ENCODE results near the gene RPS6KA2. TPM values are rescaled to one million over a fixed set of nuclear protein-coding genes. Genes with fewer than 3 reads are reported as not detected.

RPS6KA2 gene
- total RNA-seq, 3 donors from 2014 or later, result 23.7 to 124 (median 56.4) TPM

GRCh38 chr6:166469426-166469961 lies 157.6 kb downstream of the RPS6KA2 start:
- H3K4me1 ChIP-seq, result no peaks in the 10 kb centered on the region
- intact Hi-C loops (cut with DNase I; ENCODE audit: low total_unique reads), result no loop called here
- no peak overlapping the region for H3K27ac ChIP-seq
- H3K36me3 ChIP-seq, result no peaks in the 10 kb centered on the region
- no peaks in the 10 kb centered on the region for H3K27me3 ChIP-seq
- H3K9me3 ChIP-seq, result no peaks in the 10 kb centered on the region
- no peak overlapping the region for H3K4me3 ChIP-seq
- TF ChIP-seq, protein P1, sequence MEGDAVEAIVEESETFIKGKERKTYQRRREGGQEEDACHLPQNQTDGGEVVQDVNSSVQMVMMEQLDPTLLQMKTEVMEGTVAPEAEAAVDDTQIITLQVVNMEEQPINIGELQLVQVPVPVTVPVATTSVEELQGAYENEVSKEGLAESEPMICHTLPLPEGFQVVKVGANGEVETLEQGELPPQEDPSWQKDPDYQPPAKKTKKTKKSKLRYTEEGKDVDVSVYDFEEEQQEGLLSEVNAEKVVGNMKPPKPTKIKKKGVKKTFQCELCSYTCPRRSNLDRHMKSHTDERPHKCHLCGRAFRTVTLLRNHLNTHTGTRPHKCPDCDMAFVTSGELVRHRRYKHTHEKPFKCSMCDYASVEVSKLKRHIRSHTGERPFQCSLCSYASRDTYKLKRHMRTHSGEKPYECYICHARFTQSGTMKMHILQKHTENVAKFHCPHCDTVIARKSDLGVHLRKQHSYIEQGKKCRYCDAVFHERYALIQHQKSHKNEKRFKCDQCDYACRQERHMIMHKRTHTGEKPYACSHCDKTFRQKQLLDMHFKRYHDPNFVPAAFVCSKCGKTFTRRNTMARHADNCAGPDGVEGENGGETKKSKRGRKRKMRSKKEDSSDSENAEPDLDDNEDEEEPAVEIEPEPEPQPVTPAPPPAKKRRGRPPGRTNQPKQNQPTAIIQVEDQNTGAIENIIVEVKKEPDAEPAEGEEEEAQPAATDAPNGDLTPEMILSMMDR (IDR thresholded peaks at IDR 0.05), result no peak
- TF ChIP-seq POLR2A (IDR thresholded peaks at IDR 0.05) (no peak), POLR2AphosphoS5 (IDR thresholded peaks at IDR 0.05) (no peak)
- DNase-seq (ENCODE audit: low spot score in 2 of 2), result no peak

DNA sequence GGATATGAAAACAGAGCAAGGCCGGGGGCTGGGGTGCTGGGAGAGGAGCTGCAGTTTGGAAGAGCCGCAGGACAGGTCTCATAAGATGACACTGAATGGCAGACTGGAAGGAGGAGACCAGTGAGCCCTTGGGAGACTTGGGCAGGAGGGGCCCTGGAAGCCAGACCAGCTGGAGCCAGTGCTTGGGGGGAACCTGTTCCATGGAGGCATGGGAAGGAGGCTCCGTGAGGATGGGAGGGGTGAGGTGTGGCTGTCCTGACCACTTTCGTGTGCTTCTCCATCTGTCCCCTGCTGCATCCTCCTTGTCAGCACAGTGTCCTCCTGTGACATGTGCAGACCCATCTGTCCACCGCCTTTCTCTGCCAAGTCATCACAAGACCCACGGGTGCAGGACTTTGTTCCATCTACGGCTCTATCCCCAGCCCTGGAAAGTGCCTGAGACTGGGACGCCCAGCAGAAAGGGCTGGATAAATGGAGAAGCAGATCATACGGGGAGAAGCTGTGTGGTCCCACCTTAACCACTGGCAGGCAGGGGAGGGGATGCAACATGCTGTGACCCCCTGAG lies 159.5 kb downstream of the RPS6KA2 start:
- no peak for TF ChIP-seq POLR2AphosphoS5 (IDR thresholded peaks at IDR 0.05)
- TF ChIP-seq, protein P1 (IDR thresholded peaks at IDR 0.05), result no peak
- TF ChIP-seq POLR2A (IDR thresholded peaks at IDR 0.05), result no peak
- intact Hi-C loops (cut with DNase I; ENCODE audit: low total_unique reads), result no loop called here
- DNase-seq (ENCODE audit: low spot score in 2 of 2), result no peak
- Histone ChIP-seq H3K36me3 (no peaks in the 10 kb centered on the region), H3K27me3 (no peaks in the 10 kb centered on the region), H3K9me3 (no peaks in the 10 kb centered on the region), H3K27ac (no peak overlapping the region), H3K4me3 (no peak overlapping the region), H3K4me1 (no peaks in the 10 kb centered on the region)

GRCh38 chr6:166466178-166467122 lies 160.6 kb downstream of the RPS6KA2 start:
- TF ChIP-seq, protein P1 (IDR thresholded peaks at IDR 0.05), result no peak
- TF ChIP-seq POLR2A (IDR thresholded peaks at IDR 0.05), result no peak
- TF ChIP-seq POLR2AphosphoS5 (IDR thresholded peaks at IDR 0.05), result peak in 1 of 3 donors; percentile 32
- Histone ChIP-seq H3K27me3 (no peaks in the 10 kb centered on the region), H3K27ac (no peak overlapping the region), H3K4me1 (no peaks in the 10 kb centered on the region), H3K9me3 (no peaks in the 10 kb centered on the region), H3K36me3 (no peaks in the 10 kb centered on the region), H3K4me3 (no peak overlapping the region)
- DNase-seq (ENCODE audit: low spot score in 2 of 2), result no peak
- intact Hi-C loops (cut with DNase I; ENCODE audit: low total_unique reads), result no loop called here

GRCh38 chr6:166465671-166466087 lies 161.4 kb downstream of the RPS6KA2 start:
- no peak for DNase-seq (ENCODE audit: low spot score in 2 of 2)
- Histone ChIP-seq H3K9me3 (no peaks in the 10 kb centered on the region), H3K27me3 (no peaks in the 10 kb centered on the region), H3K27ac (no peak overlapping the region), H3K36me3 (no peaks in the 10 kb centered on the region), H3K4me3 (no peak overlapping the region), H3K4me1 (no peaks in the 10 kb centered on the region)
- intact Hi-C loops (cut with DNase I; ENCODE audit: low total_unique reads), result no loop called here
- TF ChIP-seq POLR2A (IDR thresholded peaks at IDR 0.05) (no peak), POLR2AphosphoS5 (IDR thresholded peaks at IDR 0.05) (no peak)
- TF ChIP-seq, protein P1 (IDR thresholded peaks at IDR 0.05), result no peak

GRCh38 chr6:166465003-166465399 lies 162.1 kb downstream of the RPS6KA2 start:
- DNase-seq (ENCODE audit: low spot score in 2 of 2), result no peak
- intact Hi-C loops (cut with DNase I; ENCODE audit: low total_unique reads), result no loop called here
- Histone ChIP-seq H3K27me3 (no peaks in the 10 kb centered on the region), H3K27ac (no peak overlapping the region), H3K4me1 (no peaks in the 10 kb centered on the region), H3K9me3 (no peaks in the 10 kb centered on the region), H3K4me3 (no peak overlapping the region), H3K36me3 (no peaks in the 10 kb centered on the region)
- TF ChIP-seq POLR2AphosphoS5 (IDR thresholded peaks at IDR 0.05), result no peak
- TF ChIP-seq POLR2A (IDR thresholded peaks at IDR 0.05), result no peak
- TF ChIP-seq, protein P1 (IDR thresholded peaks at IDR 0.05), result no peak

All from breast epithelium (tissue), 4 donors.